Fibroblast of skin of right quadriceps (primary cell): ENCODE results near the gene FSD2.

Experiments used
- DNase-seq: peaks from one replicate; pipeline ENCODE4 v3.0.0-alpha.2; 2013

FSD2 gene

DNA sequence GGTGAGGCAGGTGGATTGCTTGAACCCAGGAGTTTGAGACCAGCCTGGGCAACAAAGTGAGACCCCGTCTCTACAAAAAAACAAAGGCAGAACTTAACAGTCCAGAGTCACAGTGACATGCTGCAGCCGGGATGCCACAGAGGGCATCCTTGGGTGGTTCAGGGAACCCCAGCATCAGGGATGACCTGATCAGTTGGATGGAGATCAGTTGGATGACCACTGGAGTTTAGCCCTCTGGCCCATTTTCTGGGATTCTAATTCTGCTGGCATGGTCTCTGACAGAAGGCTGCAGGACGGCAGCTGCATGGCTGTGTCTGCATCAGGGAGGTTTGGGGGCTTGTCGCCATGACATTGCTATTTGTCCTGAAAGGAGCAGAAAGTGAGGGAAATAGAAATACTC is 23.4 kb upstream of the FSD2 start:
- no peak for DNase-seq

DNA sequence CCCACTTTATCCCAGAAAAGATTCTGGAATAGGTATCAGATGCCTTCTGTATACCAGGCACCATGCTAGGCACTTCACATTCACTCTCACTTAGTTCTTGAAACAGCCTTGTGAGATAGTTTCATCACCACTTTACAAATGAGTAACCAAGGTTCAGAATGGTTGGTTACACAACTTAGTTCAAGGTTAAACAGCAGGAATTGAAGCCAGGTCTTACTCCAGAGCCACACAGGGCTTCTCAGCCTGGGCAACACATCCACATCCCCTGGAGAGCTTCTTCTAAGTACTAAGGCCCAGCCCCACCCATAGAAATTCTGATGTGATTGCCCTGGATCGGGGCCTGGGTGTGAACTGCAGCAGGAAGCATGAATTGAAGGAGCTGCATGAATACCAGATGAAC is 22.2 kb upstream of the FSD2 start:
- no peak for DNase-seq

GRCh38 chr15:82823049-82823448 is 17.2 kb upstream of the FSD2 start:
- DNase-seq: no peak

DNA sequence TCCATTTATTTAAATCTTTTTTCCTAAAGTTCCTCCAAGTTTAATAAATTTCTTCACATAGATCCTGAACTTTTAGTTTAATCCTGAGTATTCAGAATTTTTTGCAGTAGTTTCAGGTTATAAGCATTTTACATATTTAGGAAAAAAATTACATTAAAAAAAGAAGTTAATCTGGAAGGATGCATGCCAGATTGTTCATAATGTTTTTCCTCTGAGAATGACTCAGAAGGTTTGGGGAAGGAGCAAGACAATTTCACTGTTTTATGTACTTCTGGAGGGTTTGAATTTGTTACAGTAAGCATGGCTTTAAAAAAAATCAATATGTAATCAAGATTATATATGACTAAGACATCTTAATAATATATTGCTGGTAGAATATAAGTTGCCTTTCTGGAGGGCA is 16.0 kb upstream of the FSD2 start:
- peak; percentile 18 for DNase-seq

GRCh38 chr15:82821396-82821795 is 15.5 kb upstream of the FSD2 start:
- DNase-seq: peak; percentile 61

GRCh38 chr15:82820128-82820527 is 14.3 kb upstream of the FSD2 start:
- DNase-seq: no peak

- DNase-seq: peak; percentile 21
Measured at GRCh38 chr15:82812994-82813393, 7.1 kb upstream of the FSD2 start.

DNA sequence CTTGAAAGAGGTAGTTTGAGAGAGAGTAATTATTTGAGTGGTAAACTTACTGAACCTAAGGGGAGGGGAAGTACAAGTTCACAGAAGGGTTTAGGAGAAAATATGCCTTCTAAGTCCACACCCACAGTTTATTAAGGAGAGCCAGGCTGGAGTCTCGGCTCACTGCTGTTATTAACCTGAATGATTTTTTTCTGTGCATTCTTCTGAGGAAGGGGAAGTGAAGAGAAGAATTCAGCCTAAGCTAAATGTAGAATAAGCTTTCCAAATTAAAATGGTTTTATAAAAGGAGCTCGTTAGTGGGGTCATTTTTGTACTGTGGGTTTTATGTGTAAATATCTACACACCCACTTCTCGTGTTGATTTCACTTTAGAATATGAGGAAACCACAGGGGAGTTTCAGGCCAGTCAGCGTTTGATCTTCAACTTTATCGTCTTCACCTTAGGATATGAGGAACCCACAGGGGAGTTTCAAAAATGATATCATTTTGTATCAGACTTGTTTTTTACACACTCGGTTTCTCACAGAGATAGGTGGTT is 5.1 kb upstream of the FSD2 start:
- DNase-seq: no peak

GRCh38 chr15:82810061-82810889 is 4.4 kb upstream of the FSD2 start:
- peak; percentile 65 for DNase-seq

DNA sequence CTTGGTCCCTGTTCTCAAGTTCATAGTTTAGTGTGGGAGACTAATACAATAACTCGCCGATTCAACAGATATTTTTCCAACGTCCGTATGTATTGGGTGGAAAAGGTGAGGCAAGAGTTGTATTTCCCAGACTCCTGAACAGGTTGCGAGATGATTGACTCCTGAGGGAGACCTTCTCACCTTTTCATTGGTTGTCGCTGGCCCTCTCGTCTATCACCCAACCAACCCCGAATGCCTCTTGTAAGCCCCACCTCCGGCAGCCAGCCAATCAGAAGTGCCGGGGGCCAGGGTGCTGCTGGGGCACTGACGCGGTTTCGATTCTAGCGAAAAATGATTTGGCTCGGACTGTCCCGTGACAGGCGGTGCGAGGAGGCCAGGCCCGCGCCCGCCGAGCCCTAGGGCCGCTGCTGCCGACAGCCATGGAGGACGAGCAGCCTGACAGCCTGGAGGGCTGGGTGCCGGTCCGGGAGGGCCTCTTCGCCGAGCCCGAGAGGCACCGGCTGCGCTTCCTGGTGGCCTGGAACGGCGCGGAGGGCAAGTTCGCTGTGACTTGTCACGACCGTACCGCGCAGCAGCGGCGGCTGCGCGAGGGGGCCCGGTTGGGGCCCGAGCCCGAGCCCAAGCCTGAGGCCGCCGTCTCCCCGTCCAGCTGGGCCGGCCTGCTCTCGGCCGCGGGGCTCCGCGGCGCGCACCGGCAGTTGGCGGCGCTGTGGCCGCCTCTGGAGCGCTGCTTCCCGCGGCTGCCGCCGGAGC is 3.6 kb upstream of the FSD2 start, which contains the start of gene WHAMM:
Gene WHAMM, plus strand, starts transcription at position 321 of the 753 bp plus-strand sequence. Its CDS starts 99 bp downstream, at position 420.
- peak; percentile 98 for DNase-seq

GRCh38 chr15:82808634-82809041 is 2.8 kb upstream of the FSD2 start:
- no peak for DNase-seq

- DNase-seq: no peak
Measured at GRCh38 chr15:82807920-82808633, 2.2 kb upstream of the FSD2 start.

DNA sequence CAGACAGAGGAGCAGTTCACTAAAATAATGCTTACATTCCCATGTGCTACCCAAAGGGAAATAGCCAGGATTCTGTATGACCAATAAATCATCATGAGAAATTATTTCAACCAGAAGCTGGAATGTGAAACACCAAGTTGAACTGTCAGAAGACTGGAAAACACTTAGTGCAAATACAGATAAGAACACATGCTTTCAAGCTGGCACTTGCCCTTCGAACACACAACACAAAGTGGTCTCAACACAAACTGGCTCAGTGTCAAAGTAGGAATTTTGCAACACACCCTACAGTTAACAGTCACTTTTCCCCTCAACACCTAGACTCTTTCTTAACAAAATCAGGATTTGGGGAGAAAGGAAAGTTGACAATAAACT is 1.3 kb downstream of the FSD2 start:
- peak; percentile 14 for DNase-seq

GRCh38 chr15:82803793-82804574 is 1.9 kb downstream of the FSD2 start:
- DNase-seq: peak; percentile 41

- DNase-seq: no peak
Measured at GRCh38 chr15:82802497-82802896, 3.4 kb downstream of the FSD2 start.

DNA sequence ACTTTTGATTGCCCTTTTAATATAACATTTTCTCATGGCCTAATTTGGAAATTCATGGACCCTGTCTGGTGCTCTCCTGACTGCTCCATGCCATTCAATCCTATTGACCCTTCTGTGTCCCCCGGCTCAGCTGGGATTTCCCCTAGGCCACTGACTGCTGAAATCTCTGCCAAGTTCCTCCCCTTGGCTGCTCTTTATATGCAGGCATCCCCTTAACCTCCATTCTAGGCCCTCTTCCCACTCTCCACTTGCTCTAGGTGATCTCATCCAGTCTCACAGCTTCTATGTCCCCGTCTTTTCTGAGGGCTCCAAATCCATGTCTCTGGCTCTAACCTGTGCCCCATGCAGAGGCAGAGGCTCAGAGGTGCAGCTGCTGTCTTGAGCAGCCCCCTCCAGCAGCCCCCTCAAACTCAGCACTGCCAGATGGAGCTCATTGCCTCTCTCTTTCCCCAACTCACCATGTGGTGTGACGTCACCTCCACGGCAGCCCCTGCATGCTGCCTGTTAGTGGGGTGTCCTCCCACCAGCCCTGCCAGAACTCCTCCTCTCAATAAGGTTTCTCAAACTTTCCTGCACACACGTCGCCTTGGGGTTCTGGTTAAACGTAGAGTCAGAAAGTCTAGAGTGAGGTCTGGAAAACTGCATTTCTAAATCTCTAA is 6.6 kb downstream of the FSD2 start:
- no peak for DNase-seq

DNA sequence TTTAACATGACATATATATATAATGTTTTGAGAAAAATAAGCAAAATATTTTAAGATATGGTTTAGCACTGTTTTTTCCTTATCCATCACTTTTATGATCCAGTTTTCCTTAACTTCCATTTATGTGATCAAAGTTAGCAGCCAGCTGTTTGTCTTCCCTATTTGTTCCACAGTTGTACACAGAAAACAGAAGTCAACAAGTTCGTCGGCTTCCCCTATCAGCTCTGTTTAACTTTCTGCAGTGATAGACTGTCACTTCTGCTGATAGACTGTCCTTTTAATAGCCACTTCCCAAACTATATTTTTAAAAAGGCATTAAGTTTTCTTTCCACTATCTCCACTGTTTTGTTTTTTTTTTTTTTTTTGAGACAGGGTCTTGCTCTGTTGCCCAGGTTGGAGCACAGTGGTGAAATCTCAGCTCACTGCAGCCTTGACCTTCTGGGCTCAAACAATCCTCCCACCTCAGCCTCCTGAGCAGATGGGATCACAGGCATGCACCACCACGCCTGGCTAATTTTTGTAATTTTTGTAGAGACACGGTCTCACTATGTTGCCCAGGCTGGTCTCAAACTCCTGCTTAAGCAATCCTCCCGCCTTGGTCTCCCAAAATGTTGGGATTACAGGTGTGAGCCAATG is 7.2 kb downstream of the FSD2 start:
- no peak for DNase-seq

DNA sequence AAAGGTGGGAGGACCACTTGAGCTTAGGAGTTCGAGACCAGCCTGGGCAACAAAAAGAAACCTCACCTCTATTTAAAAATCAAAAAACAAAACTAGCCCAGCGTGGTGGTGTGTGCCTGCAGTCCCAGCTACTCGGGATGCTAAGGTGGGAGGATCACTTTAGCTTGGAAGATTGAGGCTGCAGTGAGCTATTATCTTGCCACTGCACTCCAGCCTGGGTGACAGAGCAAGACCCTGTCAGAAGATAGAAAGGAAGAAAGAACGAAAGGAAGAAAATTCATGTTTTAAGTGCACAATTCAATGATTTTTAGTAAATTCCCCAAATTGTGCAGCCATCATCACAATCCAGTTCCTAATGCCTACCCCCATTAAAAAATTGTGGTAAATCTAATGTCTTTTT is 7.8 kb downstream of the FSD2 start:
- DNase-seq: no peak

- no peak for DNase-seq
Measured at GRCh38 chr15:82793737-82794136, 12.1 kb downstream of the FSD2 start.

GRCh38 chr15:82792068-82792467 is 13.8 kb downstream of the FSD2 start:
- DNase-seq: no peak

DNA sequence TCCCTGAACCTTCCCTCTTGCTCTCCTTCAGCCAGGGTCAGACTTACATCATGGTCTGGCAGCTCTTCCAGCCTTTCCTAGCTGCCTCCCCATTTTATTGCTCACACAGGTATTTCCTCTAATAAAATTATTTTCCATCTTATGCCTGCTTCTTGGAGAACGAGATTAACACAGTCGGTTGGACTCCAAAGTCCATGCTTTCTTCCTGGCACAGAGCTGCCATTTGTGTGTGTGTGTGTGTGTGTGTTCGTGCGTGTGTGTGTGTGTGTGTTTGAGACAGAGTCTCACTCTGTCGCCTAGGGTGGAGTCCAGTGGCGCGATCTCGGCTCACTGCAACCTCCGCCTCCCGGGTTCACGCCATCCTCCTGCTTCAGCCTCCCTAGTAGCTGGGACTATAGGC is 15.5 kb downstream of the FSD2 start:
- no peak for DNase-seq
